GM13977 (cell line): ENCODE measurements around the gene TMC8.

Experiments used
- DNase-seq: peaks from one replicate; pipeline ENCODE4 v3.0.0; 2012; ENCODE audit warnings: low spot score
- CTCF ChIP-seq: IDR thresholded peaks from 2 replicates; pipeline ENCODE4 v1.5.1; 2012; ENCODE audit warnings: mild to moderate bottlenecking, control low read depth; ENCODE audit not compliant: insufficient read depth; ENCODE audit errors: extremely low read depth, missing control alignments
- in situ Hi-C: fragments of 300-500 bp; cut with MboI; formaldehyde crosslinking; loops from one replicate; pipeline ENCODE4 v1.12.0; 2022; ENCODE audit warnings: low sequenced_read_pairs, low pct_unique_long_range_greater_than_20kb, mixed read lengths, inconsistent platforms; ENCODE audit not compliant: unreplicated experiment

TMC8 gene

GRCh38 chr17:78103311-78103710 lies 27.3 kb upstream of the TMC8 start:
- in situ Hi-C loops = no loop called here
- no peak for TF ChIP-seq CTCF
- no peak for DNase-seq

- no peak for TF ChIP-seq CTCF
- in situ Hi-C loops = no loop called here
- DNase-seq = no peak
These were observed 26.0 kb upstream of the TMC8 start for GRCh38 chr17:78104540-78104941.

GRCh38 chr17:78105101-78105500 lies 25.5 kb upstream of the TMC8 start:
- in situ Hi-C loops = no loop called here
- no peak for TF ChIP-seq CTCF
- DNase-seq = no peak

- no peak for DNase-seq
- TF ChIP-seq CTCF = no peak
- in situ Hi-C loops = no loop called here
These were observed 25.0 kb upstream of the TMC8 start for GRCh38 chr17:78105551-78105950.

- in situ Hi-C loops = no loop called here
- no peak for DNase-seq
- no peak for TF ChIP-seq CTCF
These were observed 24.4 kb upstream of the TMC8 start for GRCh38 chr17:78106211-78106610.

GRCh38 chr17:78107457-78107856 lies 23.1 kb upstream of the TMC8 start:
- in situ Hi-C loops = no loop called here
- TF ChIP-seq CTCF = no peak
- DNase-seq = no peak

GRCh38 chr17:78107976-78108725 lies 22.4 kb upstream of the TMC8 start:
- in situ Hi-C loops = no loop called here
- no peak for DNase-seq
- TF ChIP-seq CTCF = no peak
